T47D (cell line): ENCODE results near the gene PAAF1.

ENCODE experiments used
- DNase-seq, 2 experiments: peaks; one replicate each; pipeline versions ENCODE4 v3.0.0 to v3.0.0-alpha.2; 2011 to 2012; ENCODE audit warnings: low read depth in 1 of 2, low spot score in 1 of 2
- JUND ChIP-seq: IDR thresholded peaks from 2 replicates; pipeline ENCODE4 v1.6.1; 2012; ENCODE audit warnings: low read depth
- in situ Hi-C: cut with HindIII; loops from 2 replicates; pipeline ENCODE4 v1.10.0; 2016; ENCODE audit warnings: low sequenced_read_pairs, low pct_unique_long_range_greater_than_20kb

PAAF1 gene

GRCh38 chr11:73876424-73877310 is at the start of gene PAAF1, which contains the start of gene COA4:
PAAF1 (plus strand) TSS chr11:73876999; CDS start chr11:73877022, 23 bp downstream.
COA4 (minus strand) TSS chr11:73876846; CDS start chr11:73873378, 3,468 bp downstream.
- in situ Hi-C loops: no loop called here
- no peak; the same call in 1 of the 2 replicates for TF ChIP-seq JUND
- peak; percentile 95 to 99 for DNase-seq

- no peak for DNase-seq
- in situ Hi-C loops: no loop called here
- no peak for TF ChIP-seq JUND
Measured at GRCh38 chr11:73830261-73830660, 46.5 kb upstream of the PAAF1 start.

- TF ChIP-seq JUND: no peak
- in situ Hi-C loops: no loop called here
- DNase-seq: no peak
Measured at GRCh38 chr11:73833067-73833466, 43.7 kb upstream of the PAAF1 start.

- in situ Hi-C loops: no loop called here
- DNase-seq: peak in 1 of 2 experiments; percentile 19
- TF ChIP-seq JUND: no peak
Measured at GRCh38 chr11:73838443-73839122, 38.2 kb upstream of the PAAF1 start.

GRCh38 chr11:73839123-73839457 is 37.7 kb upstream of the PAAF1 start:
- no peak for DNase-seq
- in situ Hi-C loops: no loop called here
- TF ChIP-seq JUND: no peak

- in situ Hi-C loops: no loop called here
- no peak for TF ChIP-seq JUND
- no peak for DNase-seq
Measured at GRCh38 chr11:73851046-73851764, 25.6 kb upstream of the PAAF1 start.

GRCh38 chr11:73852049-73852448 is 24.8 kb upstream of the PAAF1 start:
- DNase-seq: no peak
- TF ChIP-seq JUND: no peak
- in situ Hi-C loops: no loop called here

GRCh38 chr11:73854680-73855079 is 22.1 kb upstream of the PAAF1 start:
- peak in 1 of 2 experiments; percentile 54 for DNase-seq
- in situ Hi-C loops: no loop called here
- TF ChIP-seq JUND: no peak

- no peak for DNase-seq
- no peak for TF ChIP-seq JUND
- in situ Hi-C loops: no loop called here
Measured at GRCh38 chr11:73856031-73856567, 20.7 kb upstream of the PAAF1 start.

GRCh38 chr11:73859671-73860070 is 17.1 kb upstream of the PAAF1 start:
- DNase-seq: no peak
- in situ Hi-C loops: no loop called here
- TF ChIP-seq JUND: no peak

GRCh38 chr11:73860202-73860601 is 16.6 kb upstream of the PAAF1 start:
- in situ Hi-C loops: no loop called here
- no peak for DNase-seq
- no peak for TF ChIP-seq JUND

GRCh38 chr11:73862986-73863385 is 13.8 kb upstream of the PAAF1 start:
- in situ Hi-C loops: no loop called here
- no peak for TF ChIP-seq JUND
- DNase-seq: no peak
